GM23338 (cell line): ENCODE results near the gene NAE1. TPM values are rescaled to one million over a fixed set of nuclear protein-coding genes. Genes with fewer than 3 reads are reported as not detected.

ENCODE experiments used
- ATAC-seq: fragments of 200-7000 bp; cut with Tn5 transposase; 3 replicates; pipeline ENCODE4 v1.9.1; 2020
- DNase-seq: peaks from one replicate; pipeline ENCODE4 v3.0.0-alpha.2; 2015; ENCODE audit warnings: low spot score
- H2AFZ ChIP-seq: fragments of 200-600 bp; sonication (generic); 2 replicates; pipeline ENCODE4 v1.8.0; 2016; ENCODE audit warnings: antibody characterized with exemption, mild to moderate bottlenecking, moderate library complexity
- H3F3A ChIP-seq: fragments of 200-600 bp; sonication (generic); replicated peaks from 2 replicates; pipeline ENCODE4 v1.8.0; 2017; ENCODE audit warnings: antibody characterized with exemption, mixed run types, low read depth
- H3K27ac ChIP-seq: fragments of 200-600 bp; sonication (generic); 2 replicates; pipeline ENCODE4 v1.6.1; 2016; ENCODE audit warnings: low read depth
- H3K27me3 ChIP-seq: fragments of 200-600 bp; sonication (generic); 2 replicates; pipeline ENCODE4 v1.8.0; 2016; ENCODE audit warnings: mild to moderate bottlenecking, mixed run types, moderate library complexity; ENCODE audit not compliant: insufficient read depth
- H3K36me3 ChIP-seq: fragments of 200-600 bp; sonication (generic); 2 replicates; pipeline ENCODE4 v1.8.0; 2016; ENCODE audit warnings: mild to moderate bottlenecking; ENCODE audit not compliant: insufficient read depth
- H3K4me1 ChIP-seq: fragments of 200-600 bp; sonication (generic); 2 replicates; pipeline ENCODE4 v1.8.0; 2016; ENCODE audit warnings: mild to moderate bottlenecking, moderate library complexity; ENCODE audit not compliant: insufficient read depth
- H3K4me2 ChIP-seq: fragments of 200-600 bp; sonication (generic); 2 replicates; pipeline ENCODE4 v1.7.1; 2017; ENCODE audit warnings: mixed run types
- H3K4me3 ChIP-seq: fragments of 200-600 bp; sonication (generic); 2 replicates; pipeline ENCODE4 v1.6.1; 2016; ENCODE audit warnings: mixed run types
- H3K79me2 ChIP-seq: fragments of 200-600 bp; sonication (generic); replicated peaks from 2 replicates; pipeline ENCODE4 v1.8.0; 2017; ENCODE audit warnings: mild to moderate bottlenecking; ENCODE audit not compliant: insufficient read depth
- H3K9me2 ChIP-seq: fragments of 200-600 bp; sonication (generic); 2 replicates; pipeline ENCODE4 v1.8.0; 2017; ENCODE audit not compliant: insufficient read depth
- H4K20me1 ChIP-seq: fragments of 200-600 bp; sonication (generic); replicated peaks from 2 replicates; pipeline ENCODE4 v1.8.0; 2017; ENCODE audit warnings: mild to moderate bottlenecking; ENCODE audit not compliant: insufficient read depth
- H3K27ac Mint-ChIP-seq: 2 replicates; pipeline ENCODE4 v1.8.0; 2020; ENCODE audit warnings: inconsistent platforms, mild to moderate bottlenecking, moderate library complexity, mixed read lengths
- H3K27me3 Mint-ChIP-seq: 3 replicates; pipeline ENCODE4 v1.8.0; 2022; ENCODE audit warnings: low read depth, mild to moderate bottlenecking, moderate library complexity, mixed read lengths, inconsistent platforms; ENCODE audit not compliant: insufficient read depth, poor library complexity
- H3K36me3 Mint-ChIP-seq: 3 replicates; pipeline ENCODE4 v1.8.0; 2021; ENCODE audit warnings: low read depth, mild to moderate bottlenecking, inconsistent platforms, moderate library complexity, mixed read lengths
- H3K4me1 Mint-ChIP-seq: 3 replicates; pipeline ENCODE4 v1.8.0; 2020; ENCODE audit warnings: mild to moderate bottlenecking, inconsistent platforms, mixed read lengths
- H3K4me3 Mint-ChIP-seq: 3 replicates; pipeline ENCODE4 v1.8.0; 2021; ENCODE audit warnings: moderate library complexity, mild to moderate bottlenecking, inconsistent platforms, mixed read lengths
- H3K9me3 Mint-ChIP-seq: 3 replicates; pipeline ENCODE4 v1.8.0; 2020; ENCODE audit warnings: moderate library complexity, mild to moderate bottlenecking, inconsistent platforms, mixed read lengths
- EZH2 ChIP-seq: fragments of 200-600 bp; sonication (generic); IDR thresholded peaks from one replicate; pipeline ENCODE4 v1.8.0; 2017; ENCODE audit warnings: antibody characterized with exemption, mild to moderate bottlenecking, low read depth; ENCODE audit not compliant: unreplicated experiment
- EZH2phosphoT487 ChIP-seq: fragments of 200-600 bp; sonication (generic); IDR thresholded peaks from one replicate; pipeline ENCODE4 v1.8.1; 2018; ENCODE audit warnings: antibody characterized with exemption; ENCODE audit not compliant: unreplicated experiment
- JUNB ChIP-seq: IDR thresholded peaks from one replicate; pipeline ENCODE4 v1.6.1; 2016; ENCODE audit warnings: antibody characterized with exemption; ENCODE audit not compliant: unreplicated experiment
- NANOG ChIP-seq: IDR thresholded peaks from 2 replicates; pipeline ENCODE4 v1.6.1; 2016; ENCODE audit warnings: antibody characterized with exemption, borderline replicate concordance
- POLR2AphosphoS5 ChIP-seq: IDR thresholded peaks from 2 replicates; pipeline ENCODE4 v1.6.1; 2016; ENCODE audit warnings: antibody characterized with exemption, low read depth
- STAT1 ChIP-seq: IDR thresholded peaks from one replicate; pipeline ENCODE4 v1.6.1; 2016; ENCODE audit warnings: antibody characterized with exemption; ENCODE audit not compliant: unreplicated experiment
- ZNF114 ChIP-seq: fragments of 250-450 bp; sonication (Bioruptor Pico); IDR thresholded peaks from 2 replicates; pipeline ENCODE4 v1.5.0; 2020; ENCODE audit warnings: mild to moderate bottlenecking, moderate library complexity
- polyA plus RNA-seq: library from polyadenylated mRNA; unstranded; fragments of >200 nt; fragmentation: Nextera tagmentation; extraction: Ambion mirVana; gene quantifications from 2 replicates; pipeline ENCODE4 v1.2.1, GENCODE V29; 2016
- total RNA-seq: library from RNA; depleted of rRNA; stranded (reverse); fragments of >200 nt; shearing (Covaris generic); gene quantifications from 2 replicates; pipeline ENCODE4 v1.2.3, GENCODE V29; 2014
- TF ChIP-seq, protein P1 (sequence below): IDR thresholded peaks from one replicate; pipeline ENCODE4 v1.6.1; 2018; ENCODE audit warnings: antibody characterized with exemption; ENCODE audit not compliant: unreplicated experiment
- TF ChIP-seq, protein P2 (sequence below), 2 experiments: fragments of 200-600 bp in 1 of 2; sonication (generic) in 1 of 2; conservative IDR thresholded peaks; 2 replicates each; pipeline versions ENCODE4 v1.5.1 to v1.6.1; 2016 to 2017; ENCODE audit warnings: antibody characterized with exemption in 2 of 2, low read depth in 2 of 2, mild to moderate bottlenecking in 2 of 2, moderate library complexity in 1 of 2
- TF ChIP-seq, protein P3 (sequence below): IDR thresholded peaks from 2 replicates; pipeline ENCODE4 v1.6.1; 2016; ENCODE audit warnings: antibody characterized with exemption

The NAE1 gene
- total and polyA plus RNA-seq, 2 experiments from 2014 or later, result 139 to 209 TPM

DNA sequence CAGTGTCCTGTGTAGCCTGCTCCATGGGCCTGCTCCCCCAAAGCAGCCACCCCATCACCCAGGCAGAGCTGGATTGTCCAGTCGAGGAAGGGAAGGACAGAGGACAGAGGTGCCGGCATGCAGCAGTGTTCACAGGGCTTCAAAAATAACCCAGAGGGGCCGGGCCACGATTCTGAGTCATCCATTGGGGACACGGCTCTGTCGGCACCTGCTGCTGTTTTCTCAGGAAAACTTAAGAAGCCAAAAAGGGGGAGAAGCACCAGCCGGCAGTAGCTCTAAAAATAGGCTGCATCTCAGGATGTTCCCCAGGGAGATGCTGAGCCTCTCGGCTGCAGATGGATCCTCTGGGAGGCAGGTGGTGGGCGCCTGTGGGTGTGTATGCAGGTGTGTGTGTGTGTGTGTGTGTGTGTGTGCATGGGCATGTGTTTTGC lies 15.0 kb upstream of the NAE1 start:
- H3K27ac Mint-ChIP-seq, result no peak overlapping the region
- Histone ChIP-seq H3K4me3 (no peak overlapping the region), H3K27me3 (peaks cover 51% of the 10 kb centered on the region), H3K27ac (no peak overlapping the region), H3K4me1 (no peaks in the 10 kb centered on the region; the same call in 1 of the 2 replicates), H4K20me1 (no peaks in the 10 kb centered on the region), H3K36me3 (no peaks in the 10 kb centered on the region), H2AFZ (no peak overlapping the region), H3K4me2 (peak overlapping the region; percentile 86; the same call in 1 of the 2 replicates), H3F3A (0 out of 2 replicates have a peak, but pooled peaks cover 6% of the 10 kb centered on the region), H3K9me2 (no peaks in the 10 kb centered on the region; the same call in 1 of the 2 replicates), H3K79me2 (no peaks in the 10 kb centered on the region)
- H3K4me3 Mint-ChIP-seq, result peak overlapping the region; percentile 76; the same call in 2 of the 3 replicates
- no peaks in the 10 kb centered on the region for H3K36me3 Mint-ChIP-seq
- H3K4me1 Mint-ChIP-seq, result peaks cover 16% of the 10 kb centered on the region
- ATAC-seq (no peak), DNase-seq (no peak)
- peaks cover 40% of the 10 kb centered on the region for H3K27me3 Mint-ChIP-seq
- no peaks in the 10 kb centered on the region; the same call in 2 of the 3 replicates for H3K9me3 Mint-ChIP-seq
- TF ChIP-seq JUNB (no peak), ZNF114 (CRISPR knock-in tag) (no peak), STAT1 (no peak), EZH2 (no peak), POLR2AphosphoS5 (no peak), NANOG (no peak), EZH2phosphoT487 (no peak)
- TF ChIP-seq, protein P1, sequence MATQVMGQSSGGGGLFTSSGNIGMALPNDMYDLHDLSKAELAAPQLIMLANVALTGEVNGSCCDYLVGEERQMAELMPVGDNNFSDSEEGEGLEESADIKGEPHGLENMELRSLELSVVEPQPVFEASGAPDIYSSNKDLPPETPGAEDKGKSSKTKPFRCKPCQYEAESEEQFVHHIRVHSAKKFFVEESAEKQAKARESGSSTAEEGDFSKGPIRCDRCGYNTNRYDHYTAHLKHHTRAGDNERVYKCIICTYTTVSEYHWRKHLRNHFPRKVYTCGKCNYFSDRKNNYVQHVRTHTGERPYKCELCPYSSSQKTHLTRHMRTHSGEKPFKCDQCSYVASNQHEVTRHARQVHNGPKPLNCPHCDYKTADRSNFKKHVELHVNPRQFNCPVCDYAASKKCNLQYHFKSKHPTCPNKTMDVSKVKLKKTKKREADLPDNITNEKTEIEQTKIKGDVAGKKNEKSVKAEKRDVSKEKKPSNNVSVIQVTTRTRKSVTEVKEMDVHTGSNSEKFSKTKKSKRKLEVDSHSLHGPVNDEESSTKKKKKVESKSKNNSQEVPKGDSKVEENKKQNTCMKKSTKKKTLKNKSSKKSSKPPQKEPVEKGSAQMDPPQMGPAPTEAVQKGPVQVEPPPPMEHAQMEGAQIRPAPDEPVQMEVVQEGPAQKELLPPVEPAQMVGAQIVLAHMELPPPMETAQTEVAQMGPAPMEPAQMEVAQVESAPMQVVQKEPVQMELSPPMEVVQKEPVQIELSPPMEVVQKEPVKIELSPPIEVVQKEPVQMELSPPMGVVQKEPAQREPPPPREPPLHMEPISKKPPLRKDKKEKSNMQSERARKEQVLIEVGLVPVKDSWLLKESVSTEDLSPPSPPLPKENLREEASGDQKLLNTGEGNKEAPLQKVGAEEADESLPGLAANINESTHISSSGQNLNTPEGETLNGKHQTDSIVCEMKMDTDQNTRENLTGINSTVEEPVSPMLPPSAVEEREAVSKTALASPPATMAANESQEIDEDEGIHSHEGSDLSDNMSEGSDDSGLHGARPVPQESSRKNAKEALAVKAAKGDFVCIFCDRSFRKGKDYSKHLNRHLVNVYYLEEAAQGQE, result no peak
- TF ChIP-seq, protein P2, sequence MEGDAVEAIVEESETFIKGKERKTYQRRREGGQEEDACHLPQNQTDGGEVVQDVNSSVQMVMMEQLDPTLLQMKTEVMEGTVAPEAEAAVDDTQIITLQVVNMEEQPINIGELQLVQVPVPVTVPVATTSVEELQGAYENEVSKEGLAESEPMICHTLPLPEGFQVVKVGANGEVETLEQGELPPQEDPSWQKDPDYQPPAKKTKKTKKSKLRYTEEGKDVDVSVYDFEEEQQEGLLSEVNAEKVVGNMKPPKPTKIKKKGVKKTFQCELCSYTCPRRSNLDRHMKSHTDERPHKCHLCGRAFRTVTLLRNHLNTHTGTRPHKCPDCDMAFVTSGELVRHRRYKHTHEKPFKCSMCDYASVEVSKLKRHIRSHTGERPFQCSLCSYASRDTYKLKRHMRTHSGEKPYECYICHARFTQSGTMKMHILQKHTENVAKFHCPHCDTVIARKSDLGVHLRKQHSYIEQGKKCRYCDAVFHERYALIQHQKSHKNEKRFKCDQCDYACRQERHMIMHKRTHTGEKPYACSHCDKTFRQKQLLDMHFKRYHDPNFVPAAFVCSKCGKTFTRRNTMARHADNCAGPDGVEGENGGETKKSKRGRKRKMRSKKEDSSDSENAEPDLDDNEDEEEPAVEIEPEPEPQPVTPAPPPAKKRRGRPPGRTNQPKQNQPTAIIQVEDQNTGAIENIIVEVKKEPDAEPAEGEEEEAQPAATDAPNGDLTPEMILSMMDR (conservative IDR thresholded peaks at IDR 0.05; ENCODE audit: low read depth in 2 of 2), result no peak
- TF ChIP-seq, protein P3, sequence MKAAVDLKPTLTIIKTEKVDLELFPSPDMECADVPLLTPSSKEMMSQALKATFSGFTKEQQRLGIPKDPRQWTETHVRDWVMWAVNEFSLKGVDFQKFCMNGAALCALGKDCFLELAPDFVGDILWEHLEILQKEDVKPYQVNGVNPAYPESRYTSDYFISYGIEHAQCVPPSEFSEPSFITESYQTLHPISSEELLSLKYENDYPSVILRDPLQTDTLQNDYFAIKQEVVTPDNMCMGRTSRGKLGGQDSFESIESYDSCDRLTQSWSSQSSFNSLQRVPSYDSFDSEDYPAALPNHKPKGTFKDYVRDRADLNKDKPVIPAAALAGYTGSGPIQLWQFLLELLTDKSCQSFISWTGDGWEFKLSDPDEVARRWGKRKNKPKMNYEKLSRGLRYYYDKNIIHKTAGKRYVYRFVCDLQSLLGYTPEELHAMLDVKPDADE, result no peak
